Embryonic facial prominence (tissue), 1 donor: Measurements from ENCODE around the gene CACNA1B.
"Not testable (repeated sequence)": the region's sequence is repeated elsewhere in the genome, so short reads cannot be mapped to it uniquely, and the experiment has no call there.

Source experiments
- DNase-seq: peaks from one replicate; pipeline ENCODE4 v3.0.0-alpha.2; 2016; ENCODE audit errors: extremely low spot score

The CACNA1B gene

GRCh38 chr9:138098116-138098907 lies 220.7 kb downstream of the CACNA1B start:
- DNase-seq, result no peak

- DNase-seq, result no peak
Observed at GRCh38 chr9:138098908-138099791, 221.6 kb downstream of the CACNA1B start.

GRCh38 chr9:138099803-138100598 lies 222.4 kb downstream of the CACNA1B start:
- no peak for DNase-seq

GRCh38 chr9:138100711-138101350 lies 223.2 kb downstream of the CACNA1B start:
- DNase-seq, result no peak

- no peak for DNase-seq
Observed at GRCh38 chr9:138101444-138102234, 224.1 kb downstream of the CACNA1B start.

GRCh38 chr9:138102246-138103051 lies 224.9 kb downstream of the CACNA1B start:
- no peak for DNase-seq

GRCh38 chr9:138103111-138103848 lies 225.7 kb downstream of the CACNA1B start:
- DNase-seq, result no peak

- no peak for DNase-seq
Observed at GRCh38 chr9:138103849-138104206, 226.2 kb downstream of the CACNA1B start.

- DNase-seq, result no peak
Observed at GRCh38 chr9:138104251-138105122, 226.9 kb downstream of the CACNA1B start.

GRCh38 chr9:138105123-138105415 lies 227.5 kb downstream of the CACNA1B start:
- no peak for DNase-seq

- DNase-seq, result no peak
Observed at GRCh38 chr9:138105561-138106505, 228.3 kb downstream of the CACNA1B start.

- not testable (repeated sequence) for DNase-seq
Observed at GRCh38 chr9:138107039-138107438, 229.5 kb downstream of the CACNA1B start.

- DNase-seq, result no peak
Observed at GRCh38 chr9:138111607-138112006, 234.0 kb downstream of the CACNA1B start.

- DNase-seq, result no peak
Observed at GRCh38 chr9:138112090-138112748, 234.6 kb downstream of the CACNA1B start.

GRCh38 chr9:138112791-138113600 lies 235.4 kb downstream of the CACNA1B start:
- DNase-seq, result no peak
